ENCODE results near the gene ANKRD63.

The ANKRD63 gene

DNA sequence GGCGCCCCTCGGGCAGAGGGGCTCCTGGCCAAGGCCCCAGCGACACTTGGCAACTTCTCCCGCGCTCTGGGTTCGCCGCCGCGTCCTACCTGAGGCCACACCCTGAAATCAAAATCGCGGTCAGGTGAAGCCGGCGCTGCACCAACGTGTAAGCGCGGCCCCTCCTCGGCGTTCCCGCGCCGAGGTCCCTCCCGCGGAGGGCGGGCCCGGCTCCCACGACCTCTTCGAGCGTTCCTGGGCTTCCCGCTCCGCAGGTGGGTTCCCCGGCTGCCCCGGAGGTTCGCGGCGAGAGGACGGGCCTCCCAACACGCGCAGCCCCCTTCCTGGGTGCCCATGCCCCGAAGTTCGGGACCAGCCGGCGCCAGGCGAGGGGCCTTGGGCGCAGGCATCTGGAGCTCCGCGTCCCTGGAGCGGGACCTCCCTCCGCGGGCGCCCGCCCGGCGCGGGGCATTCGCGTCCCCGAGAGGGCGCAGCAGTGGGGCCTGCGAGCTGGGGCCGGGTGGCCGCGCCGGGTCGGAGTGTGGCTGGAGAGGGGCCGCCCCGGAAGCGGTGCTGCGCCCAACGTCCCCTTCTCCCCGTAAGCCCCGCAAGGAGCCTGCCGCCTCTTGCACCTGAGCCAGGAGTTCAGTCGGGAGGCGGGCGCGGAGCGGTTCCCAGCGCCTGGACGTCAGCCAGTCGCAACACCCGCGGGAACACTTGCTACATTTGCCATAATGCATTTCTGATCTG is 30.3 kb downstream of the ANKRD63 start (continued):
- TF ChIP-seq PATZ1 (CRISPR knock-in tag; IDR thresholded peaks at IDR 0.05; ENCODE audit: borderline replicate concordance) (no peak), ZC3H10 (CRISPR knock-in tag; IDR thresholded peaks at IDR 0.05) (no peak), ZNF565 (CRISPR knock-in tag; conservative IDR thresholded peaks at IDR 0.05; ENCODE audit: low read depth) (no peak), GLIS3 (CRISPR knock-in tag; IDR thresholded peaks at IDR 0.05) (no peak)

DNA sequence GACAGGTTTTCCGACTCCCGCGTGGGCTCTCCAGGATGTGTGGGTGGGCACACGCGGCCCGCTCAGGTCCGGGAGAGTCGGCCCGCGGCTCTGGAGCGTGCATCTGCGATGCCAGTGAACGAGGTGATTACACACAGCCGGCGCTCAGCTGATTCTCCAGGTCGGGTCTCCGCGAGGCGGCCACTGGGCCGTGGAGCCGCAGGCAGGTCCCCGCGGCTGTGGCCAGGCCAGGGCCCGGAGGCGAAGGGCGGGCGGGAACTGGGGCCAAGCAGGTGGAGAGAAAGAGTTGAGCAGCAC is 30.8 kb downstream of the ANKRD63 start:
- TF ChIP-seq TOX (CRISPR knock-in tag; IDR thresholded peaks at IDR 0.05; ENCODE audit: borderline replicate concordance) (no peak), ARNTL (CRISPR knock-in tag; IDR thresholded peaks at IDR 0.05; ENCODE audit: borderline replicate concordance, low read depth) (no peak), SNAI2 (CRISPR knock-in tag; IDR thresholded peaks at IDR 0.05) (no peak), PATZ1 (CRISPR knock-in tag; IDR thresholded peaks at IDR 0.05; ENCODE audit: borderline replicate concordance) (no peak), GLIS3 (CRISPR knock-in tag; IDR thresholded peaks at IDR 0.05) (no peak), RARB (CRISPR knock-in tag; IDR thresholded peaks at IDR 0.05) (no peak), OSR1 (CRISPR knock-in tag; IDR thresholded peaks at IDR 0.05) (no peak), ZFP3 (CRISPR knock-in tag; IDR thresholded peaks at IDR 0.05) (no peak), ZNF70 (CRISPR knock-in tag; IDR thresholded peaks at IDR 0.05) (no peak), ZC3H10 (CRISPR knock-in tag; IDR thresholded peaks at IDR 0.05) (no peak), ZFP30 (CRISPR knock-in tag; IDR thresholded peaks at IDR 0.05) (no peak), POU6F1 (CRISPR knock-in tag; IDR thresholded peaks at IDR 0.05; ENCODE audit: borderline replicate concordance, low read depth) (no peak), ESRRG (CRISPR knock-in tag; IDR thresholded peaks at IDR 0.05) (no peak)
- no peak for ATAC-seq

- ATAC-seq = no peak
- TF ChIP-seq ZFP3 (CRISPR knock-in tag; IDR thresholded peaks at IDR 0.05) (no peak), BACH2 (CRISPR knock-in tag; IDR thresholded peaks at IDR 0.05; ENCODE audit: borderline replicate concordance) (no peak), PATZ1 (CRISPR knock-in tag; IDR thresholded peaks at IDR 0.05; ENCODE audit: borderline replicate concordance) (no peak), SNAI2 (CRISPR knock-in tag; IDR thresholded peaks at IDR 0.05) (no peak), CREB5 (CRISPR knock-in tag; IDR thresholded peaks at IDR 0.05; ENCODE audit: low read depth) (no peak), TCF4 (CRISPR knock-in tag; IDR thresholded peaks at IDR 0.05; ENCODE audit: borderline replicate concordance) (no peak), POU6F1 (CRISPR knock-in tag; IDR thresholded peaks at IDR 0.05; ENCODE audit: borderline replicate concordance, low read depth) (no peak)
- TF ChIP-seq, protein P1, sequence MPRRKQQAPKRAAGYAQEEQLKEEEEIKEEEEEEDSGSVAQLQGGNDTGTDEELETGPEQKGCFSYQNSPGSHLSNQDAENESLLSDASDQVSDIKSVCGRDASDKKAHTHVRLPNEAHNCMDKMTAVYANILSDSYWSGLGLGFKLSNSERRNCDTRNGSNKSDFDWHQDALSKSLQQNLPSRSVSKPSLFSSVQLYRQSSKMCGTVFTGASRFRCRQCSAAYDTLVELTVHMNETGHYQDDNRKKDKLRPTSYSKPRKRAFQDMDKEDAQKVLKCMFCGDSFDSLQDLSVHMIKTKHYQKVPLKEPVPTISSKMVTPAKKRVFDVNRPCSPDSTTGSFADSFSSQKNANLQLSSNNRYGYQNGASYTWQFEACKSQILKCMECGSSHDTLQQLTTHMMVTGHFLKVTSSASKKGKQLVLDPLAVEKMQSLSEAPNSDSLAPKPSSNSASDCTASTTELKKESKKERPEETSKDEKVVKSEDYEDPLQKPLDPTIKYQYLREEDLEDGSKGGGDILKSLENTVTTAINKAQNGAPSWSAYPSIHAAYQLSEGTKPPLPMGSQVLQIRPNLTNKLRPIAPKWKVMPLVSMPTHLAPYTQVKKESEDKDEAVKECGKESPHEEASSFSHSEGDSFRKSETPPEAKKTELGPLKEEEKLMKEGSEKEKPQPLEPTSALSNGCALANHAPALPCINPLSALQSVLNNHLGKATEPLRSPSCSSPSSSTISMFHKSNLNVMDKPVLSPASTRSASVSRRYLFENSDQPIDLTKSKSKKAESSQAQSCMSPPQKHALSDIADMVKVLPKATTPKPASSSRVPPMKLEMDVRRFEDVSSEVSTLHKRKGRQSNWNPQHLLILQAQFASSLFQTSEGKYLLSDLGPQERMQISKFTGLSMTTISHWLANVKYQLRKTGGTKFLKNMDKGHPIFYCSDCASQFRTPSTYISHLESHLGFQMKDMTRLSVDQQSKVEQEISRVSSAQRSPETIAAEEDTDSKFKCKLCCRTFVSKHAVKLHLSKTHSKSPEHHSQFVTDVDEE (CRISPR knock-in tag; IDR thresholded peaks at IDR 0.05) = no peak
Measured at GRCh38 chr15:40251486-40252140, 31.3 kb downstream of the ANKRD63 start.

Data from SK-N-SH treated with all-trans-retinoic acid at 6 μM for 48 hours (cell line).